Measurements from ENCODE around the gene RNU6-1.

The RNU6-1 gene

GRCh38 chr15:67840749-67841512, 1.1 kb upstream of the RNU6-1 start:
- H3K4me3 ChIP-seq (ENCODE audit: low read depth, low read length), result peak overlapping the region; percentile 88
- TF ChIP-seq, protein P1, sequence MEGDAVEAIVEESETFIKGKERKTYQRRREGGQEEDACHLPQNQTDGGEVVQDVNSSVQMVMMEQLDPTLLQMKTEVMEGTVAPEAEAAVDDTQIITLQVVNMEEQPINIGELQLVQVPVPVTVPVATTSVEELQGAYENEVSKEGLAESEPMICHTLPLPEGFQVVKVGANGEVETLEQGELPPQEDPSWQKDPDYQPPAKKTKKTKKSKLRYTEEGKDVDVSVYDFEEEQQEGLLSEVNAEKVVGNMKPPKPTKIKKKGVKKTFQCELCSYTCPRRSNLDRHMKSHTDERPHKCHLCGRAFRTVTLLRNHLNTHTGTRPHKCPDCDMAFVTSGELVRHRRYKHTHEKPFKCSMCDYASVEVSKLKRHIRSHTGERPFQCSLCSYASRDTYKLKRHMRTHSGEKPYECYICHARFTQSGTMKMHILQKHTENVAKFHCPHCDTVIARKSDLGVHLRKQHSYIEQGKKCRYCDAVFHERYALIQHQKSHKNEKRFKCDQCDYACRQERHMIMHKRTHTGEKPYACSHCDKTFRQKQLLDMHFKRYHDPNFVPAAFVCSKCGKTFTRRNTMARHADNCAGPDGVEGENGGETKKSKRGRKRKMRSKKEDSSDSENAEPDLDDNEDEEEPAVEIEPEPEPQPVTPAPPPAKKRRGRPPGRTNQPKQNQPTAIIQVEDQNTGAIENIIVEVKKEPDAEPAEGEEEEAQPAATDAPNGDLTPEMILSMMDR (IDR thresholded peaks at IDR 0.05; ENCODE audit: control insufficient read depth, extremely low read depth, insufficient read depth), result no peak
- DNase-seq (ENCODE audit: low read depth), result no peak

- DNase-seq (ENCODE audit: low read depth), result peak; percentile 27
- H3K4me3 ChIP-seq (ENCODE audit: low read depth, low read length), result peak overlapping the region; percentile 88
- TF ChIP-seq, protein P1 (IDR thresholded peaks at IDR 0.05; ENCODE audit: control insufficient read depth, extremely low read depth, insufficient read depth), result no peak
Measured at GRCh38 chr15:67839499-67839928, 331 bp downstream of the RNU6-1 start.

GRCh38 chr15:67838789-67839332, 984 bp downstream of the RNU6-1 start:
- peak overlapping the region; percentile 88; the same call in 1 of the 2 replicates for H3K4me3 ChIP-seq (ENCODE audit: low read depth, low read length)
- DNase-seq (ENCODE audit: low read depth), result no peak
- TF ChIP-seq, protein P1 (IDR thresholded peaks at IDR 0.05; ENCODE audit: control insufficient read depth, extremely low read depth, insufficient read depth), result no peak

DNA sequence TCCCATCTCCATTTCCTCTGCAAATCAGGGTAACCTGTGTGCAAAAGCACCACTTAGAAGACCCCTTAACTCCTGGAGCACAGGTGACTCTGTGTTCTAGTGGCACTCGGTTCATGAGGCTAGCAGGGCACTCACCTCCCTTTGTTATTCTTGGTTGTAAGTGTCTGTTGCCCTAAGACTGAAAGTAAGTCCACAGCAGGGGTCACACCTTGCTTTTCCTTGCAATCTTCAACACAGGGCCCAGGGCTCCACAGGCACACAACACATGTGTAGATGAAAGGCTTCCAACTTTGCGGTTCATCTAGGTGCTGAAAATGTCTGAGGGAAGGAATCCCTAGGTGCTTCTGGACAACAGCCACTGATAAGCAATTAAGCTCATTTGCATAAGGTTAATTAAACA, 2.9 kb downstream of the RNU6-1 start:
- no peak for DNase-seq (ENCODE audit: low read depth)
- TF ChIP-seq, protein P1 (IDR thresholded peaks at IDR 0.05; ENCODE audit: control insufficient read depth, extremely low read depth, insufficient read depth), result no peak
- H3K4me3 ChIP-seq (ENCODE audit: low read depth, low read length), result no peak overlapping the region

DNA sequence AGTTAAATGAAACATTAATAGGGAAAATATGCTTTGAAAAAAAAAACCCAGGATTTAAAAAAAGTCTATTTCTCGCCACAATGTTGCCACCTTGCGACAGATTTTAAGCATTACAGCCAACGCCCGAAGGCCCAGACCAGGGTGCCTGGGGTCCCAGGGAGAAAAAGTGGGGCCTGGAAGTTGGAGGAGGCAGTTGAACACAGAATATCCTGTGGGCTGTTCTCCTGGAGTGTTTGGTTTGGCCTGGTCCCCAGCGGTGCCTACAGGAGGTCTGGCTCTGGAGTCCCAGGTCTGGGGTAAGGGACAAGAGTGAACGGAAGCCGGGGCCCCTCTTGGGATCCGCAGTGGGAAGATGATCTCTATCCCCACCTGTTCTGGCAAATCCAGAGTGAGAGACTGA, 3.4 kb downstream of the RNU6-1 start:
- TF ChIP-seq, protein P1 (IDR thresholded peaks at IDR 0.05; ENCODE audit: control insufficient read depth, extremely low read depth, insufficient read depth), result peak; percentile 71
- H3K4me3 ChIP-seq (ENCODE audit: low read depth, low read length), result no peak overlapping the region
- no peak for DNase-seq (ENCODE audit: low read depth)

- no peak overlapping the region for H3K4me3 ChIP-seq (ENCODE audit: low read depth, low read length)
- no peak for DNase-seq (ENCODE audit: low read depth)
- TF ChIP-seq, protein P1 (IDR thresholded peaks at IDR 0.05; ENCODE audit: control insufficient read depth, extremely low read depth, insufficient read depth), result no peak
Measured at GRCh38 chr15:67836134-67836455, 3.8 kb downstream of the RNU6-1 start.
